Limb (tissue), 2 donors: Measurements from ENCODE around the gene INPP5A.

Experiments
- DNase-seq, 2 donors: peaks; one replicate each; pipeline ENCODE4 v3.0.0-alpha.2; 2016; ENCODE audit errors: extremely low spot score in 2 of 2

Gene INPP5A

DNA sequence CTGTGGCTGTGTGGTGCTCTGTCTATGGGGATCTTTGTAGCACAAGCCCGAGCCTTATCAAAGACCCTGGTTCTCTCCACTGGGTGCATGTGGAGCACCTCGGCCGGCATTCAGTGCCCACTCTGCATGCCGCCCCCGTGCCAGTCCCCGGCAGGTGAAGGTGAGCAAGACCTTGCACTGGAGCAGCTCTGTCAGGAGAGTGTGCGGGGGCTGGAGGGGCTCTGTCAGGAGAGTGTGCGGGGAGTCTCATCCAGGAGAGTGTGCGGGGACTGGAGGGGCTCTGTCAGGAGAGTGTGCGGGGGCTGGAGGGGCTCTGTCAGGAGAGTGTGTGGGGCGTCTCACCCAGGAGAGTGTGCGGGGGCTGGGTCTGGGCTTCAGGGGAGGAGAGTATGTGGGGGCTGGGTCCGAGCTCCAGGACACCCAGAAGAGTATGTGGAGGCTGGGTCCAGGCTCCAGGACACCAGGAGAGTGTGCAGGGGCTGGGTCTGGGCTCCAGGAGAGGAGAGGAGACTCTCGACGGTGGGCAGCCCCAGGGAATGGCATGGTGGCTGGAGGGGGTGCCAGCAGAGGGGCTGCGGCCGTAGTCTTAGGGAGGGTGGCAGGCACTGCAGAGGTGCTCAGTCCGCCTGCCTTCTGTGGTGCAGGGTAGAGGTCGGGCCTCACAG is 40.8 kb downstream of the INPP5A start:
- DNase-seq = no peak

DNA sequence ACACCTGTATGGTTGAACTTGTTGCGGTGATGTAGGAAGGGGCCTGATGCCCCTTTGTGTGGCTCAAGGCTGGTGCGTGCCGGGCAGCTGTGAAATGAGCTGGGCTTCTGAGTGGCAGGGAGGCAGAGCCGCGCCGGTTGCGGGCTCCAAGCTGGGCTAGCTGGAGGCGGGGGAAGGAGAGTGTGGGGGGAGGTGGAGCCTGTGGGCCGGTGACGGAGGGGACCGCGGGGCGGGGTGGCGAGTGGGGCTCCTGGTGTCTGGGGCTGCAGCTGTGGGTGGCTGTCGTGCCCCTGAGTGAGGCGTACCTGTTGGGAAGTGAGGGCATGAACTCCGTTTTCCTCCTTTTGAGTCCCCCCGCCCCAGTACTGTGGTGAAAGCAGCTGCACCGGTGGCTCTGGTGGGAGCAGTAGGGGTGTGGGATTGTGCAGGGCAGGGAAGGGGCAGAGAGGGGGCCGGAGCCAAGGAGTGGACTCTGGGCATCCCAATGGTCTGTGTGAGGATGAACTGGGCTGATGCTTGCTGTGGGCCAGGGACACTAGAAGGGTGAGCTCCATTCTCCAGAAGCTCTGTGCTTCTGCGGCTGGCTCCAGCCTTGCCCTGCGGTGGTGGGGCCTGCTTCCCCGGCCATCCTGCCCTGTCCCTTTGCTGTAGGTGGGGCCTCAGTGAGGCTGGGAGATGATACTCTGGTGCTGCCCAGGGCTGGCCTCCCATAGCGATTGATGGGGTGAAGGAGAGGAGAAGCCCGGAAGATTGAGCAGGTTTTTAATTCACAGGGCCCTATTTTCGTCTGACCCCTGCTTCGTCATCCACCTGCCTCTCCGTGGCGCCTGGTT is 41.7 kb downstream of the INPP5A start:
- DNase-seq = no peak

DNA sequence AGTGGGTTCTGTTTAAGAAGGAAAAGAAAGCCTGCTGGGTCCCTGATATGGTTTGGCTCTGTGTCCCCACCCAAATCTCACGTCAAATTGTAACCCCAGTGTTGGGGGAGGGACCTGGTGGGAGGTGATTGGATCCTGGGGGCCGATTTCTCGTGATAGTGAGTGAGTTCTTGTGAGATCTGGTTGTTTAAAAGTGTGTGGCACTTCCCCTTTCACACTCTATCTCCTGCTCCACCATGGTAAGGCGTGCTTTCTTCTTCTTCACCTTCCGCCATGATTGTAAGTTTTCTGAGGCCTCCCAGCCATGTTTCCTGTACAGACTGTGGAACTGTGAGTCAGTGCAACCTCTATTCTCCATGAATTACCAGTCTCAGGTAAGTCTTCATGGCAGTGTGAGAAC is 42.6 kb downstream of the INPP5A start:
- no peak for DNase-seq

DNA sequence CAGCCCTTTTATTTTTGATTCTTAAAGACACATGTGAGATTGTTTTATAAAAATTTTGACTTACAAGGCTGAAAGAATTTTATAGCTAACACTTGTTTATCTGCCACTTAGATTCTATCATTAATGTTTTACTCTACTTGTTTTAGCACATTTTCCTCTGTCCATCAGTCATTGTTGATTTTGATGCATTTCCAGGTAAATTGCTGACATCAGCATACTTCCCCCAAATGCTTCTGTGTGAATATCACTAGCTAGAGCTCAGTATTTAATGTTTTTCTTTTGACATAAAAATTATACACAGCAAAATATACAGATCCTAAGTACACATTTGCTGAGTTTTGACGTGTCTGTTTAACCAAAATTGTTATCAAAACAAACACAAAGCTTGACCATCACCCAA is 43.0 kb downstream of the INPP5A start:
- DNase-seq = no peak

DNA sequence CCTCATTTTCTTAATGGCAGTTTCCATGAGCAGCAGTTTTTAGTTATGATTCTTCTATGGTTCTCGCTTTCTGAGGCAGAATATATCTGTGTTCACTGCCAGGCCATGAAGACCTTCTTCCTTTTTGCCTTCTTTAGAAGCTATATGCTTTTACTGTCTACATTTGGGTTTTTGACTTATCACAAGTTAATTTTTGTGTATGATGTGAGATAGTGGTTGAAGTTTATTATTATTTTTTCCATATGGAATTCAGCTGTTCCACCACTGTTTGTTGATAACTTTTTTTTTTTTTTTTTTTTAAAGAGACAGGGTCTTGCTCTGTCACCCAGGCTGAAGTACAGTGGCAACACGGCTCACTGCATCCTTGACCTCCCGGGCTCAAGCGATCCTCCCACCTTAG is 44.5 kb downstream of the INPP5A start:
- no peak for DNase-seq

DNA sequence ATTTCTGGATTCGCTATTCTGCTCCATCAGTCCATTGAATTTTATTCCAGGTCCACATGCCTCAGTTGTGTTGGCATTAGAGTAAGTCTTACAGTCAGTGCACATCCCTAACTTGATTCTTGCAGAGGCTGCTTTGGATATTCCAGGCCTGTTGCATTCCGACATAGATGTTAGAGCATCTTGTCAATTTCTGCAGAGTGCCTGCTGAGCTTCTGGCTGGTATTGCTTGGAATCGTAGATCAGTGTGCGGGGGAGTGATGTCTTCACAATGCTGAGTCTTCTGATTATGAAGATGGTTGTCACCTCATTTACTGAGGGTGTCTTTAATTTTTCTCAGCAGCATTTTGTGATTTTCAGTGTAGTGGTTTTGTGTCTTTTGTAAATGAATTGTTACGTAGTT is 45.2 kb downstream of the INPP5A start:
- DNase-seq = no peak

DNA sequence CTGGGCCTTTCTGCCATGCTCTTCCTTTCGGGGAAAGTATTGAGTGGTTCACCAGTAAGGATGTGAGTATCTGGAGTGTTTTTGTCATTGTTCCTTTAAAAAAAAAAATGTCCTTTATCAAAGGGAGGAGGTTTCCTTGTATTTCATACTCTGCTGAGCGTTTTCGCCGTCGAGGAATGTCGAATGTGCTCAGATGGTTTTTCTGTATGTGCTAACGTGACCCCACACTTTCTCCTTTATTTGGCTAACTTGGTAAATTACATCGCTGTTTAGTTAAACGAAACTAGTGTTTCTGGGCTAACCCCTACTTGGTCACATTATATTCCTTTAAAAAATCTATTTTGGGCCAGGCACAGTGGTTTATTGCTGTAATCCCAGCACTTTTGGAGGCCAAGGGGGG is 45.9 kb downstream of the INPP5A start:
- DNase-seq = no peak

DNA sequence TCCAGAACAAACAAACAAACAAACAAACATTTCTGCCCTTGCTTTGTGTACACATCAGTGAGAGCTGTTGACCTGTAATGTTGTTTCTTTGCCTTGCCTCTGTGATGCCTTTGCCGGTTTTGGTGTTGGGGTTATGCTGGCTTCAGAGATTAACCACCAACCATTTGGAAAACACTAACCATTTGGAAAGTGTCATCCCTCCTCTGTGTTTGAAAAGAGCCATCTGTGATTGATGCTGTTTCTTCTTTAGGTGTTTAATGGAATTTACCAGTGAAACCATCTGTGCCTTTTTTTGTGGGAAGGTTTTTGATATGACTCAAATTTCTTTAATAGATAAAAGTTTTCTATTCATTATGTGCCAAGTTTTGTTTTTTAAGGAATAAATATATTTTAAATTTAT is 46.5 kb downstream of the INPP5A start:
- DNase-seq = no peak

DNA sequence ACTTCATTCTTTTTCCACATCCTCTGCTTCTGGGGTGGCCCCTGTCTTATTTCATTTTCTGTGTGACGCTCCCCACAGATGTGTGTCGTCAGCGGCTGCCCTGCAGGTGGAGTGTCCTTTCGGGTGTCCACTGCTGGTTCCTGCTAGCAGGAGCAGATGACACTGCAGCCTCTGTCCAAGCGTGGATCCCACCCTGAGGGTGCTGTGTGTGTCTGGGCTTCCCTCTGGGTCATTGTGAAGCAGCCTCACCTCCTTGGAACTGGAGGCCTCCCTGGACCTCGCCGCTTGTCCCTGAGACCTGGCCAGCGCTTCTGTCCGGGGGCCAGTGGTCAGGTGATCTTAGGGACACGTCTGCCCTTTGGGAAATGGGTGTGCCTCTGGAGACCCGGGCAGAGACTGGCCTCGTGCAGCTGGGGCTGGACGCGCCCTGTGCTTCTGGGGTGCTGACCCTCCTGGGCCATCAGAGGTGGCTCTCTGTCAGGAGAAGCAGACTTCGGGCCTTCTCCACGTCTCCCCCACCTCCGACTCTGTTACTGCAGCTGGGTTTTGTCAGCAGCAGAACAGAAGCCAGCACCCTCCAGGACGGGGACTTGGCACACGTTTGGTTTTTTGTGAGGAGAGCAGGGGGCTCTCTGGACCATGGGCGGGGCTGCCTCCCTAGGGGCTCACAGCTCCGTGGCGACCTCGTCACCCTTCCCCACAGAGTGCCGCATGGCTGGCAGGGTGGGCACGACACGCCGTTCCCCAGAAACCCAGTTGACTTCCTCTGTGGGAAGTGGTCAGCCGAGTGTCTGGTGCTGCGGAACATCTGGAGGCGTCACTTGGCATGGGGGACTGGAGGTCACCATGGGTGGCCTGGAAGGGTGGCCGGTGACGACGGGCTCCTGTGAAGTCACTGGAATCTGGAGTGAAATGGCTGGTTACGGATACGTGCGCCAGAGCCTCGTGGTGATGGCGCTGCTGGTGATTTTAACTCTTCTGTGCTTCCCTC is 48.4 kb downstream of the INPP5A start:
- DNase-seq = no peak

DNA sequence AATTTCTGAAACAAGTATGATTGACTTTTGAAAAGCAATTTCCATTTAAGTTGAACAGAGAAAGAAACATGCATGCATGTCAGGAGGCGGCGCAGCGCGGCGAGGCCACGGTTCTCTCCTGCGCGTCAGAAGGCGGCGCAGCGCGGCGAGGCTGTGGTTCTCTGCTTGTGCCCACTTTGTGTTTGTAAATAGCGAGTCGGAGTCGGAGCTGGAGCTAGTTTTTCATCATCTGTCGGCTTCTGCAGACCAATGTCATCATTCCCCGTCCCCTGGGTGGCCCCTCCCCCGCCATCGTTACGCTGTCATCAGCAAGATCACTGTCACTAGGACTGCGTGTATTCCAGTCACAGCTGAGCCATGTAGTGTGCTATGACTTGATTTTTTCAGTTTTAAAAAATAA is 49.2 kb downstream of the INPP5A start:
- no peak for DNase-seq

DNA sequence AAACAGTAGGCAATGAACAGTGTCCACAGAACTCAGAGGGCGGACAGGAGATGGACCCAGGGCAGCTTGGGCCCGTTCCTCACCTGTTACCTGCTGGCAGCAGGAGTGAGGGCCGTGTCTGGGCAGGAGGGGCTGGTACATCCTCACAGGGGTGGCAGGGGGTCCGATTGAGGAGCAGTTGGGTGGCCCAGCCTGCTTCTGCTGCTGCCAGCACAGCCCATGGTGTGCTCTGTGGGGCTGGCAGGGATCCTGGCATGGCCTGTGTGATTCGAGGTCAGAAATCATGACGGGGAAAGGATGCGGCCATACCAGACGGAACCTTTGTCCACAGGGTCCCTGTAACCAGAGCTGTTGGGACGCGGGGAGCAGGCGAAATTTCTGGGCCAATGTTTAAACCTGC is 49.6 kb downstream of the INPP5A start:
- DNase-seq = no peak

DNA sequence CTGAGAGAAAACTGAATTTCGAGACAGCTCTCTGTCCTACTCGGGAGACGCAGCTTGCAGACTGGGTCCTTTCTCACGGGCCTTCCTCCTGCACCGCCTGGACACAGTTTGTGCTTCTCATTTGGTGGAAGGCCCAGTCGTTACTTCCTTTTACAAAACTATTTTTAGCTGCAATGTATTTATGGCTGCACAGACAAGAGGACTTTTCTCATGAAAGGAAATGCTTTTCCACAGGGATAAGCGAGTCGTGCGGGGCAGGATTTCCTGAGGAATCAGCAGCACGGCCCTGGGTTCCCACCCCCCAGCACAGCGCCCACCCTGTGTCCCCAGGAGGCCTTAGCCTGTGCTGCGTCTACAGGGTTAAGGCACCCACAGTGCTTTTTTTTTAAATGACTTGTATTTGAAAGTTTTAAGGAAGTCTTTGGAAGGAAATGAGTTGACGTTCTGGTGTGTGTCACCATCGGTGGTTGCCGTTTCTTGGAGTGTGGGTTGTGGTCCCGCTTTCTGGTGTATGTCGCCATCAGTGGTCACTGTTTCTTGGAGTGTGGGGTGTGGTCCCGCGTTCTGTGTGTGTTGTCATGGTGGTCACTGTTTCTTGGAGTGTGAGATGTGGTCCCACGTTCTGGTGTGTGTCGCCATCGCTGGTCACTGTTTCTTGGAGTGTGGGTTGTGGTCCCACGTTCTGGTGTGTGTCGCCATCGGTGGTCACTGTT is 50.9 kb downstream of the INPP5A start:
- DNase-seq = peak in 1 of 2 donors; percentile 66

DNA sequence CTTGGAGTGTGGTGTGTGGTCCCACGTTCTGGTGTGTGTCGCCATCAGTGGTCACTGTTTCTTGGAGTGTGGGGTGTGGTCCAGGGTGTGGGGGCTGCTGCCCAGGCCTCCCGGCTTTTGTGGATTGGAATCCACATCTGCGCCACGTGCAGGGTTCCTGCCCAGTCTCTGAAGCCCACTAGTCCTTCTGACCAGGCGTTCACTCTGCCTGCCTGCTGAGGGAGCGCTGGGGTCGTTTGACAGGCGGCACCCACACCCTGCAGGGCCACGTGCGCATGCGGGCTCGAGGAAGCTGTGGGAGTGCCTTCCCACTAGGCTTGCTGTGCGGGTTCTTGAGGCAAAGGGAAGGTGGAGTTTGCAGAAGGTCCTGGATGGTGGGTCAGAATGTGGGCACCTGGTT is 51.4 kb downstream of the INPP5A start:
- no peak for DNase-seq

DNA sequence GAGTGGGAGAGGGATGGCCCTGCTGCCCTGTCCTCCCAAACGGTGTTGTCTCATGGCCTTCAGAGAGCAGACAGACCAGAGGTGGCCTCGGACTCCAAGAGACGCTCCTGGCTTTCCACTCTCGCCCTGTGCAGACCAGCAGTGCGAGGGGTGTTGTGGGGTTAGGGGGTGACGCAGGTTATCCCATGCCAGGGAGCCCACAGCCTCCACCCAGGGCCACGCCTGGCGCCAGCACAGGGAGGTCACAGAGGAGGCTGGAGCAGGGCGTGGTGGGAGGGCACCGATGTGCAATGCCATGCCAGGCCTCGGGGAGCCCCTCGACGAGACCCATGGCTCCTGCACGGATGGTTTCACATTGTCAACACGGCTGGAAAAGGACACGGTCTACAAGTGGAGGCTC is 52.1 kb downstream of the INPP5A start:
- no peak for DNase-seq

DNA sequence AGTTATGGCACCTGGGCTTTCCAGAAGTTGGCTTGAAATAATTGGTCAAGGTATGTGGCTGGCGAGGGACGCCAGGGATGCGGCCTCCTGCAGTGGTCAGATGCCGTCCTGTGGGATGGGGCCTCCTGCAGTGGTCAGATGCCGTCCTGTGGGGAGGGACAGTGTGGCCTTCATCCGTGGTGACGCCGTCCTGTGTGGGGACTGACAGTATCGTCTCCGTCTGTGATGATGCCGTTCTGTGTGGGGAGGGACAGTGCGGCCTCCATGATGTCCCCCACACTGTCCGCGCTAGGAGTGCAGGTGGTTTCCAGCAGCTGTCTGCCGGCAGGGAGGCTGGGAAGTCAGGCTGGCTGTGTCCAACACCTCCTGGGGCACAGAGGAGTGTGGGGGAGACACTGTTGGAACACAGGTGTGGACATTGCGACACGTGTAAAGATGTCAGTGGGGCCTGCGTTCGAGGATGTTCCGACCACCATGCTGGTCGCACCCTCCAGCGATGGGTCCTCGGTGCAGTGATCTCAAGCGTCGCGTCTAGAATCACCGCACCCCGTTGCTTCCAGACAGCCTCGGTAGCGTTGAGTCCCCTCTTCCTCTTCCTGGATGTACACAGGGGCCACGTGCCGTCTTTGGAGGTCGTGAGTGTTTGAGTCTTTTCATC is 52.6 kb downstream of the INPP5A start:
- DNase-seq = no peak

DNA sequence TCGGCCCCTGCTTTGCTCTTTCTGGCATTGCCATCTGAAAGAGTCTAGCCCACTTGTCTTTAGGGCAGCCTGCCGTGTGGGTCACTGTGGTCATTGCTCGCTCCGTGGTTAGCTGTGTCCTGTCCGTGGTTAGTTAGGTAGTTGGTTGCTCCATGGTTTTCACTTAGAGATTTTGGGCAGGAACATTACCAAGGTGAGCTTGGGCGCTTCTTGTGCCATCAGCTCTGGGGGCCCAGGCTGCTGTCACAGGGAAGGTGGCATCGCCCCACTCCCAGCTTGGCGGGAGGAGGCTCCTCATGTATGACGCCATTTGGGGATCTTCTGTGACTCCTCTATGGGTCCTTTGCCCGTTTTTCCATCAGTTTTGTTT is 53.1 kb downstream of the INPP5A start:
- DNase-seq = no peak

DNA sequence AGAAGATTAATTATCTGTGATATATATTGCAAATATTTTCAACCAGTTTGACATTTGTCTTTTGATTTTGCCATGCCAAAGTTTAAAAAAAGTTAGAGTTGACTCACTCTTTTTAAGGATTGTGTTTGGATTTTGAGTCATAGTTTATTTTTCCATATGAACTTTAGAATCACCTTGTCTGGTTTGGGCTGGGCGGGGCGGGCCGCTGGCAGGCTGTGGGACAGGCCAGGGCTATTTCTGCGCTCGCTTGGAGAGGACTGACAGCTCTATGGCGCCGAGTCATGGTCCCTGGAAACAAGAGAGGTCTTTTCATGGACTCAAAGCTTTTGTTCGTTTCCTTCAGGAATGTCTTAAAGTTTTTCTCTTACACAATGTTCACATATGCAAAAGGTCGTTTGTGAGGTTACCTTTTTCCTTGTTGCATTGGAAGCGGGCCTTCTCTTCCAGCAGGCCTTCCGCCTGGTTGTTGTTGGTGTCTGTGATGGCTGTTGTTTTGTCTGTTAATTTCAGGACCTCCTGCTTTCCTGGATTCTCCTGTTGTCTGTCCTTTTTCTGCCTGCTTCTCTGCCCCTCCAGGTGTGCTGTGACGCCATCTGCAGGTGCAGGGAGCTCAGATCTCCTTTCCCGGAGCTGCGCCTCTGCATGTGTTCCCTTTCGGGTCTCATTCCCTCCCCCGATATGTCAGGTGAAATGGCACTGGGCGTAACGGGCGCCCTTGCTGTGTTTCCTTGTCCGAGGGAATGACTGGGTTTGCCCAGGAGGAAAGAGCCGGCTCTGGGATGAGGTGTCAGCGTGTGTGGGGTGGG is 53.8 kb downstream of the INPP5A start:
- DNase-seq = no peak

DNA sequence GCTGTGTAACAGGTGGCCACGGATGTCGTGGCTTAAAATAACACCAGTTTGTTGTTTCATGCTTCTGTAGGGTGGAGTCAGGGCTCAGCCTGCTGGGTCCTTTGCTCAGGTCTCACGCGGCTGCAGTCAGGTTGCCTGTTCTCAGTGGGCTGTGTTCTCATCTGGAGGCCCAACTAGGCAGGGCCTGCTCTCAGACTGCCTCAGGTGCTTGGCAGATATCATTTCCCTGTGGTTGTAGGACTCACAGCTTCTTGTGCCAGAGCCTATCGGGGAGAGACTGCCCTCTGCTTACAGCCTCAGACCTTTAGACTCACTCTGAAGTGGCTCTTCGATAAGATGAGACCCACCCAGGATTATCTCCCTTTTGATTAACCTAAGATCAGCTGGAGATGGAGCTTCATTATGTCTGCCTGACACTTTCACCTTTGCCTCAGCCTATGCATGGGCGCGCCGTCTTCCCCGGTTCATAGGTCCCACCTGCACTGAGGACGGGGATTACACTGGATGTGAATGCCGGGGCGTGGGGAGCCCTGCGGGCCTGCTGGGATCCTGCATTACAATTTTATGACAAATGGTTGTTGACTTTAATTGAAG is 55.3 kb downstream of the INPP5A start:
- DNase-seq = no peak

DNA sequence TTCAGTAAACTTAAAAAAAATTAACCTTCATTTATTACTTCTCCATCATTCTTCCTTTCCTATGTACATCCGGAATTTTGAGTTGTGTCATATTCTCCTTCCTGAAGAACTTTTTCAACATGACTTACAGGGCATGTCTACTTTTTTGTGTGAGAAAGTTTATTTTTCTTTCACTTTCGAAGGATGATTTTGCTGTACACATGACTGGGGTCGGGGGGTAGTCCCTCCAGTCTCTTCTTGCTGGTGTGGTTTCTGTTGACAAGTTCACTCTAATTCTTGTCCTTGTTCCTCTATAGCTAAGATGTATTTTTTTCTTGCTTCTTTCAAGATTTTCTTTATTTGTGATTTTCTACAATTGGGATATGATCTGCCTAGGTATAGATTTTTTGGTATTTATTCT is 55.8 kb downstream of the INPP5A start:
- no peak for DNase-seq
